ENCODE results near the gene DHODH. TPM values are rescaled to one million over a fixed set of nuclear protein-coding genes. Genes with fewer than 3 reads are reported as not detected.

The DHODH gene
- total and polyA plus RNA-seq, 2 of the 13 experiments (the other 11 are each of a cell fraction or from before 2014, with no cell fraction given), result 10.7 to 16.4 TPM

DNA sequence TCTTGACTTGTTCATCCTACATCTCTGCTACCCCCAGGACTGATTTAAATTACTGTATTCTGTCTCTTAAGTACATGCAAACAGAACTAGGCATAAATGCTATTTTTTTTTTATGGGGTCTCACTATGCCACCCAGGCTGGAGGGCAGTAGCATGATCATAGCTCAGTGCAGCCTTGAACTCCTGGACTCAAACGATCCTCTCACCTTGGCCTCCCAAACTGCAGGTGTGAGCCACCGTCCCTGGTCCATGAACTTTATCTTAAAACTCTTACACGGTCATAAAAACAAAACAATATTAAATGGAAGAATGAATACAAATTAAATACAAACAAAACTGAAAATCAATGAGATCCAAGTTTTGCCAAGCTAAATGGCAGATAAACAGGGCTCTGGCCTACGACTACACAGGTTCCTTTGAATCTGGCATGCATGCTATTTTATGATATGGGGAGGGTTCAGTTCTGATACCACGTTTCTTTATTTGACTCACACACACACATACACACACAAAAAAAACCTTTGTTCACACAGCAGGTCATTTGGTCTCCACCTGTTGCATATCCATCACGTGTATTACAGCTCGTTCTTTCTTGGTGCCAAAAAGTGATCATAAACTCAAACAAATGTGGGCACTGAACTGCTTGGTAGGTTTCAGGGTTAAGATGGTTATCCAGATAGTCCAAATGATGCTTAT is 7.2 kb upstream of the DHODH start:
- no peak for DNase-seq (ENCODE audit: low spot score)

More for the DNA sequence above, 7.2 kb upstream of the DHODH start:
- Histone ChIP-seq H3K4me2 (ENCODE audit: low read depth, low read length) (peak overlapping the region; percentile 64), H3K9ac (ENCODE audit: insufficient read depth, low read depth, low read length) (no peak overlapping the region), H3K9me3 (ENCODE audit: low read length) (no peaks in the 10 kb centered on the region), H3K27me3 (ENCODE audit: control insufficient read depth in 1 of 2, insufficient read depth in 2 of 2, low read length in 2 of 2) (no peaks in the 10 kb centered on the region), H3K27ac (ENCODE audit: extremely low read length, insufficient read depth, low read length) (no peak overlapping the region), H3K79me2 (ENCODE audit: insufficient read depth, low read length) (no peaks in the 10 kb centered on the region), H3K36me3 (replicated peaks in 1 of 2; ENCODE audit: control insufficient read depth in 1 of 2, insufficient read depth in 2 of 2, low read length in 2 of 2) (no peaks in the 10 kb centered on the region), H4K20me1 (ENCODE audit: insufficient read depth, low read length) (no peaks in the 10 kb centered on the region), H2AFZ (ENCODE audit: low read length) (peak overlapping the region; percentile 33), H3K4me1 (ENCODE audit: insufficient read depth, low read length) (peaks cover 50% of the 10 kb centered on the region), H3K4me3 (replicated peaks in 1 of 3; ENCODE audit: insufficient read depth in 1 of 3, low read depth in 2 of 3, low read length in 3 of 3) (peak overlapping the region in 1 of 3 experiments; percentile 2; a peak in 2 of 6 replicates)
- WGBS (ENCODE audit: low lambda C conversion rate), result 2% methylated on average over 7 of the region's 7 CpGs
- in situ Hi-C loops (cut with HindIII; ENCODE audit: extremely low pct_ligation_motif_present, low pct_unique_long_range_greater_than_20kb), result no loop called here
- CTCF ChIA-PET (ENCODE audit: low intra/inter-chr PET ratio, low total read pairs), result no interaction called here
- no peak for TF ChIP-seq ZBTB42 (CRISPR knock-in tag; IDR thresholded peaks at IDR 0.05)
- peak; percentile 52 for TF ChIP-seq SALL1 (CRISPR knock-in tag; IDR thresholded peaks at IDR 0.05)
- no peak for TF ChIP-seq ZFP41 (CRISPR knock-in tag; IDR thresholded peaks at IDR 0.05; ENCODE audit: borderline replicate concordance)
- TF ChIP-seq TGIF2 (CRISPR knock-in tag; IDR thresholded peaks at IDR 0.05), result 0 out of 2 replicates have a peak, but pooled peaks have one; percentile 17
- TF ChIP-seq ZNF761 (CRISPR knock-in tag; conservative IDR thresholded peaks at IDR 0.05), result no peak
- no peak for TF ChIP-seq SSRP1 (CRISPR knock-in tag; IDR thresholded peaks at IDR 0.05)
- TF ChIP-seq DPF2 (CRISPR knock-in tag; IDR thresholded peaks at IDR 0.05; ENCODE audit: borderline replicate concordance, low read depth), result no peak
- TF ChIP-seq PHF21A (CRISPR knock-in tag; IDR thresholded peaks at IDR 0.05), result peak; percentile 24; the same call in 1 of the 2 replicates
- TF ChIP-seq ZNF75D (CRISPR knock-in tag; IDR thresholded peaks at IDR 0.05; ENCODE audit: borderline replicate concordance), result no peak
- TF ChIP-seq ZBTB21 (CRISPR knock-in tag; IDR thresholded peaks at IDR 0.05), result no peak
- TF ChIP-seq ETV6 (CRISPR knock-in tag; conservative IDR thresholded peaks at IDR 0.05), result no peak
- TF ChIP-seq, protein P1, sequence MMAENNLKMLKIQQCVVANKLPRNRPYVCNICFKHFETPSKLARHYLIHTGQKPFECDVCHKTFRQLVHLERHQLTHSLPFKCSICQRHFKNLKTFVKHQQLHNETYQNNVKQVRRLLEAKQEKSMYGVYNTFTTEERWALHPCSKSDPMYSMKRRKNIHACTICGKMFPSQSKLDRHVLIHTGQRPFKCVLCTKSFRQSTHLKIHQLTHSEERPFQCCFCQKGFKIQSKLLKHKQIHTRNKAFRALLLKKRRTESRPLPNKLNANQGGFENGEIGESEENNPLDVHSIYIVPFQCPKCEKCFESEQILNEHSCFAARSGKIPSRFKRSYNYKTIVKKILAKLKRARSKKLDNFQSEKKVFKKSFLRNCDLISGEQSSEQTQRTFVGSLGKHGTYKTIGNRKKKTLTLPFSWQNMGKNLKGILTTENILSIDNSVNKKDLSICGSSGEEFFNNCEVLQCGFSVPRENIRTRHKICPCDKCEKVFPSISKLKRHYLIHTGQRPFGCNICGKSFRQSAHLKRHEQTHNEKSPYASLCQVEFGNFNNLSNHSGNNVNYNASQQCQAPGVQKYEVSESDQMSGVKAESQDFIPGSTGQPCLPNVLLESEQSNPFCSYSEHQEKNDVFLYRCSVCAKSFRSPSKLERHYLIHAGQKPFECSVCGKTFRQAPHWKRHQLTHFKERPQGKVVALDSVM (CRISPR knock-in tag; IDR thresholded peaks at IDR 0.05), result peak; percentile 78
- TF ChIP-seq, protein P2, sequence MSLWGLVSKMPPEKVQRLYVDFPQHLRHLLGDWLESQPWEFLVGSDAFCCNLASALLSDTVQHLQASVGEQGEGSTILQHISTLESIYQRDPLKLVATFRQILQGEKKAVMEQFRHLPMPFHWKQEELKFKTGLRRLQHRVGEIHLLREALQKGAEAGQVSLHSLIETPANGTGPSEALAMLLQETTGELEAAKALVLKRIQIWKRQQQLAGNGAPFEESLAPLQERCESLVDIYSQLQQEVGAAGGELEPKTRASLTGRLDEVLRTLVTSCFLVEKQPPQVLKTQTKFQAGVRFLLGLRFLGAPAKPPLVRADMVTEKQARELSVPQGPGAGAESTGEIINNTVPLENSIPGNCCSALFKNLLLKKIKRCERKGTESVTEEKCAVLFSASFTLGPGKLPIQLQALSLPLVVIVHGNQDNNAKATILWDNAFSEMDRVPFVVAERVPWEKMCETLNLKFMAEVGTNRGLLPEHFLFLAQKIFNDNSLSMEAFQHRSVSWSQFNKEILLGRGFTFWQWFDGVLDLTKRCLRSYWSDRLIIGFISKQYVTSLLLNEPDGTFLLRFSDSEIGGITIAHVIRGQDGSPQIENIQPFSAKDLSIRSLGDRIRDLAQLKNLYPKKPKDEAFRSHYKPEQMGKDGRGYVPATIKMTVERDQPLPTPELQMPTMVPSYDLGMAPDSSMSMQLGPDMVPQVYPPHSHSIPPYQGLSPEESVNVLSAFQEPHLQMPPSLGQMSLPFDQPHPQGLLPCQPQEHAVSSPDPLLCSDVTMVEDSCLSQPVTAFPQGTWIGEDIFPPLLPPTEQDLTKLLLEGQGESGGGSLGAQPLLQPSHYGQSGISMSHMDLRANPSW (CRISPR knock-in tag; IDR thresholded peaks at IDR 0.05; ENCODE audit: borderline replicate concordance), result 0 out of 2 replicates have a peak, but pooled peaks have one; percentile 52
- TF ChIP-seq, protein P3, sequence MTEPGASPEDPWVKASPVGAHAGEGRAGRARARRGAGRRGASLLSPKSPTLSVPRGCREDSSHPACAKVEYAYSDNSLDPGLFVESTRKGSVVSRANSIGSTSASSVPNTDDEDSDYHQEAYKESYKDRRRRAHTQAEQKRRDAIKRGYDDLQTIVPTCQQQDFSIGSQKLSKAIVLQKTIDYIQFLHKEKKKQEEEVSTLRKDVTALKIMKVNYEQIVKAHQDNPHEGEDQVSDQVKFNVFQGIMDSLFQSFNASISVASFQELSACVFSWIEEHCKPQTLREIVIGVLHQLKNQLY (CRISPR knock-in tag; IDR thresholded peaks at IDR 0.05), result no peak
- TF ChIP-seq HNF4A (CRISPR knock-in tag; IDR thresholded peaks at IDR 0.05), result peak; percentile 36; the same call in 1 of the 2 replicates
- FAIRE-seq, result no peak
- BruUV-seq (replicated peaks), result no TSS peak
- POLR2A ChIA-PET, result interaction anchor here (1.0 to 1.5 kb wide), 4 partner anchors 12 to 92 kb away, joined by 3 to 7 read pairs (median 4); partner anchors contain the start of genes DHX38, HPR and TXNL4B
- ATAC-seq, result peak; percentile 35
- intact Hi-C loops (cut with micrococcal nuclease; ENCODE audit: unreplicated experiment), result loop anchor here (5.0 kb wide), 1 partner anchor 39 kb away; no protein-coding TSS in a partner anchor
